GM20000 (cell line): Measurements from ENCODE around the gene TMLHE.
"Not testable (repeated sequence)": the region's sequence is repeated elsewhere in the genome, so short reads cannot be mapped to it uniquely, and the experiment has no call there.

Source experiments
- DNase-seq: peaks from one replicate; pipeline ENCODE4 v3.0.0; 2012; ENCODE audit warnings: low spot score
- CTCF ChIP-seq: IDR thresholded peaks from 2 replicates; pipeline ENCODE4 v1.5.1; 2012; ENCODE audit warnings: mild to moderate bottlenecking, control low read depth; ENCODE audit errors: extremely low read depth, missing control alignments

TMLHE gene

GRCh38 chrX:155612312-155613224, at the start of gene TMLHE, which contains the start of gene SPRY3:
Gene TMLHE, minus strand, starts transcription at chrX:155612952. Its CDS starts 67,676 bp downstream, at chrX:155545276.
Gene SPRY3, plus strand, starts transcription at chrX:155612586.
- no peak for TF ChIP-seq CTCF
- DNase-seq, result peak; percentile 56

- no peak for TF ChIP-seq CTCF
- no peak for DNase-seq
These were observed 49.5 kb upstream of the TMLHE start for GRCh38 chrX:155662282-155662681.

- no peak for TF ChIP-seq CTCF
These were observed 32.4 kb upstream of the TMLHE start for GRCh38 chrX:155645180-155645579.

GRCh38 chrX:155643240-155643639, 30.5 kb upstream of the TMLHE start:
- DNase-seq, result no peak
- no peak for TF ChIP-seq CTCF

More at GRCh38 chrX:155645180-155645579, 32.4 kb upstream of the TMLHE start:
- no peak for DNase-seq

GRCh38 chrX:155641371-155641770, 28.6 kb upstream of the TMLHE start:
- not testable (repeated sequence) for DNase-seq

GRCh38 chrX:155637714-155638113, 25.0 kb upstream of the TMLHE start:
- no peak for TF ChIP-seq CTCF
- no peak for DNase-seq

- not testable (repeated sequence) for DNase-seq
These were observed 22.3 kb upstream of the TMLHE start for GRCh38 chrX:155635019-155635418.

- TF ChIP-seq CTCF, result no peak
- no peak for DNase-seq
These were observed 19.8 kb upstream of the TMLHE start for GRCh38 chrX:155632431-155633100.

GRCh38 chrX:155620110-155620509, 7.4 kb upstream of the TMLHE start:
- DNase-seq, result not testable (repeated sequence)
